ENCODE data around the gene LTF.
"Not testable (repeated sequence)": the region's sequence is repeated elsewhere in the genome, so short reads cannot be mapped to it uniquely, and the experiment has no call there.

LTF gene

DNA sequence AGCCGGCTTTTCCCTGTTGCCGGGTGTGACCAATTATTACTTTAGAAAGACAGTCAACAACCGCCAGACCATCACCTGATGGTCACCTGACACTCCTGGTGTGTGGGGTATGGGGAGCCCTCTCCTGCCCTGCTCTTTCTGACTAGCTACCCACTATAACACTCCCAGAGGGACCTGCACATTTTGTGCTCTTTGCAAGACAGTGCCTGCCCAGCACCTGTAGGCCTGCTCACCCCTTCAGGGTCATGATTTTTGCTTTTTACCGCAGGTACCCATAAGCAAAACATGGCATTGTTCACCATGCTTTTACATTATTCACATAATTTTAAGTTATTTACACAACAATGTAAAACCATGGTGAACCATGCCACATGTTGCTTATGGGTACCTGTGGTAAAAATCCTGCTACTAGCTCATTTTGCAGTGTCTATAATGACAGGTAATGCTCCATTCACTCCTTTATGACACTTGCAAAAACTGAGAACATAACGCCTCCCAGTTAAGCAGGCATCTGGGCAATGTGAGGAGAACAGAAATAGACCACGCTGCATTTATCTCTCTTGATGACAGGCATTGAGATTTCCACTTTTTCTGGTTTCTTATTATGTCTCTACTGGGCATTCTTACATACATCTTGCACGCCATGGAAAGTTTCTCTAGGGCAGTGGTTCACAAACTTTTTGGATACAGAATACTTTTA lies 47.7 kb downstream of the LTF start:
- no peak for DNase-seq (ENCODE audit: extremely low read depth in 1 of 2, low read depth in 1 of 2)

DNA sequence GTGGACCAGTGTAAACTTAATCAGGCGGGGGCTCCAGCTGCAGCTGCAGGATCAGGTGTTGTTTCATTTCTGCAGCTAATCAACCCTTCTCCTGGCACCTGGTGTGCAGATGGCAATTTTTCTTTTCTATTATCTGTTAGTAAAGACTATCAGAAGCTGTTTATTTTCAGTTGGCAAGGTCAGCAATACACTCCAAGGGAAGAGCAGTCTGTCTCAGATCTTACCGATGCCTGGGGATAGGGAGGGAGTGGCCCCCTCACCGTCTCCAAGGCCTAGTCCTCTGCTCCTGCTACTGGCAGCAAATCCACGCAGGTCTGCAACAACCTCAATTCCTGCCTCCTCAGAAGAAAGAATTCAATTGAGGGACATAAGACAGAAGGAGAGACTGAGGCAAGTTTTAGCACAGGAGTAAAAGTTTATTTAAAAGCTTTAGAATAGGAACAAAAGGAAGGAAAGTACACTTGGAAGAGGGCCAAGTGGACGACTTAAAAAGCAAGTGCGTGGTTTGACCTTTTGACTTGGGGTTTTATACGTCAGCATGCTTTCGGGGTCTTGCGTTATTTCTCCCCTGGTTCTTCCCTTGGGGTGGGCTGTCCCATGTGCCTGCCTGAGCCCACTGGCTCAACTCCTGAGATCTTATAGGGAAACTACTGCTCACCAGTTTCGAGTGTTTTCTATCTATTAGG lies 48.4 kb downstream of the LTF start:
- no peak for DNase-seq (ENCODE audit: extremely low read depth in 1 of 2, low read depth in 1 of 2)

DNA sequence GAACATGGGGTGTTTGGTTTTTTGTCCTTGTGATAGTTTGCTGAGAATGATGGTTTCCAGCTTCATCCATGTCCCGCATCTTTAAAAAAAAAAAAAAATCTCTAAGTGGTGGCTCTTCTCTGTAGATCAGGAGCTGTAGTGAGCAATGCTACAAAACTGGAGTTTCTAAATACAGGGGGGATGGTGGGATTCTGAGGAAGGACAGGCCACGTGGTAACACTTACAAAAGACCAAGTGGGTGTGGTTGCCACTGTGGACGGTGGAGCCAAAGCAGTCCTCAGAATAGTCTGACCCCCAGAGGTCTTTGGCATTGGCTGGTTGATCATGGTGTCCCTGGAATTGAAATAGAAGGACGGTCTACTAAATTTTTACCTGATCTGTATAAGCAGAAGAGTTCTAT lies 50.0 kb downstream of the LTF start:
- DNase-seq (ENCODE audit: extremely low read depth in 1 of 2, low read depth in 1 of 2): no peak

DNA sequence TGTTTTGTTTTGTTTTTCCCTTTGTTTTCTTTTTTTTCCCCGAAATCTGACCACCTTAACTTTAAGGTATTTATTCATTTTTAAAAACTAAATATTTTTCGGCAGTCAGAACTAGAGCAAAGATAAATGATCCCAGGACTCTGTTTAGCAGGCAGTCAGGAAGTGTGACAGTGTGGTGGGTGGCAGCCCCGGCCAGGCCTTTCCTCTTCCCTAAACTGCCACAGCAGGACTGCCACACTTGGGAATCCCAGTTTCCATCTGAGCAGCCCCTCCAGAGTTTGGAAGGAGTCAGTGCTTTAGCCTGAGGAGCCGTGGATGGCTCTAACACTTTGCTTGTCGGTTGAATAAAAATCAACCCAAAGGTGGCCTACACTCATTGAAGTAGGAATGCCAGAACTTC lies 50.8 kb downstream of the LTF start:
- DNase-seq (ENCODE audit: extremely low read depth in 1 of 2, low read depth in 1 of 2): no peak

DNA sequence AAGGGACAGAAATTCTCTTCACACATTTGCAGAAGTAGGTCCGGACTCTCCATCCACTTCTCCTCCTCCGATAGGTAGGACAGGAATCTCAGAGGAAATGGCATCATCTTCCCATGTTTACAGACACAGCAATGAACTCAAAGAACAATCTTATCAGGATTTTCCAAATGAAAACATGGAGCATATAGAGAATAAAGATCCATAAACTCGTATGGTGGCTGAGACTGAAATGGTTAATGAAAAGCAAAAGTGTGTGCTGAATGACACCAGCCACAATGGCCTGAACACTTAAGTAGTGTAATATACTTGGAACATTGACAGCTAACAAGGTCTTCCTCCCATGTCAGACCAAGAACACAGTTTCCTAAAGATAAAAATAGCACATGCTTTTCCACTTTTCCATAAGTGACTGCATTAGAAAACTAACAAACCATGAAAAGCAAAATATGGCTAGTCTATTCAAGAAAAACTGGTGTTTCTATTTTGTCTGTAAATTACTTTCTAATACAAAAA lies 51.9 kb downstream of the LTF start:
- DNase-seq (ENCODE audit: extremely low read depth in 1 of 2, low read depth in 1 of 2): no peak

DNA sequence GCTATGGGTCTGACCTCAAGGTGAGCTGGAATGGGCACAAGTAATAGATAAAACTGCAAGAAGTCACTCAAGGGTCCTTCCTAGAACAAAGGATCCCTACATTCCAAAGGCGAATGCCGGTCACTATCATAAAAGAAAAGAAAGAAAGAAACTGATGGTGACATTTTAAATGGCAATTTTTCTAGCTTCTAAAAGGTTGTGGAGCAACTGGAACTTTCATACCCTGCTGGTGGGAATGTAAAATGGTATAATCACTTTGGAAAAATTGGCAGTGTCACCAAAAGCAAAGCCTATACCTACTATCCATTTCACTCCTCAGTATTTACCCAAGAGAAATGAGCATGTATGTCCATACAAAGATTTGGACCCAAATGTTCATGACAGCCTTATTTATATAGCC lies 53.4 kb downstream of the LTF start:
- no peak for DNase-seq (ENCODE audit: extremely low read depth in 1 of 2, low read depth in 1 of 2)

DNA sequence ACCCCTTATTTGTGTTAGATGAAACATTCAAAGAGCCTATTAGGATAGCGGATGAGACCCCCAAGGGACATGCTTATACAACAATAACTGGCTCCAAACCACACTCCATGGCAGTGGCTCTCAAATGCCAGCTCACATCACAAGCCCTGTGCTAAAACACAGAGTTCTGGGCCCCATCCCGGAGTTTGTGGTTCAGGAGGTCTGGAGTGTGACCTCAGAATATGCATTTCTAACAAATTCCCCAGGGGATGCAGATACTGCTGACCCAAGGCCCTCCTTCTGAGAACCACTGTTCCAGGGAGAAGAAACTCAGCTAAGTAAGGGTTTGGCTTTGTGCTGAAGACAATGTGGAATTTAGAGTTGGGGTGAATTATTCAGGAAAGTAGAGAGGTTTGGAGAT lies 54.0 kb downstream of the LTF start:
- no peak for DNase-seq (ENCODE audit: extremely low read depth in 1 of 2, low read depth in 1 of 2)

DNA sequence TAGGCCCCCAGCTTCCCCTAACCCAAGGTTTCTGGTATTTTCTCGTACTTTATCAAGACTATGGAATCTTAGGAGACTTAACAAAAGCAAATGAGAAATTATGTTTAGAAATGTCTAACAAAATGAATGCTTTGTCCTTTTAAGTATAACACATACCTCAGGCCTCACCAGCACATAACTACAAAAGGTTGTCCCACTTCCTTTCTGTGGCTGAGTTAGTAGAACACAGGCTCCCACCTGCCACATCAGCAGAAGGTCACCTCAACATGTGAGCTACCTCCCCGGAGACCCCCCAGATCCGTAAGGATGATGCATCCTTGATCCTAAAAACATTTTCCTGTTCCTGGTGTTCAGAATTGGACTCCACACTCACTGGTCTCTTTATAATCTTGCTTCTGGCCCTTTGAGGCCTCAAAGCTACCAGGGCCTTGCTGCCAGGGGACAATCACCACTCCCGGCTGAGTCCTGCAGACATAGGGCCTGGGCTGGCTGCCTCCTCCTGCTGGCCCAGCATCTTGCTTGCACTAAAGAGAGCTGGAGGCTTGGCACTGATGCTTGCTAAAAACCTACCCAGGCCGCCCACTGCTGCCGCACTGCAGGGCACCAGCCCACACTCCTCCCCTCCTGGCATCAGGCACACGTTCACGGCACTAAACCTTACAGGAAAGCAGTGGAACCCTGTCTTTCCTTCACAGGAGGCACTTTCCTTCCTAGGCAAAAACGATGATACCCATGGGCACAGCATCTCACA lies 54.8 kb downstream of the LTF start:
- no peak for DNase-seq (ENCODE audit: extremely low read depth in 1 of 2, low read depth in 1 of 2)

DNA sequence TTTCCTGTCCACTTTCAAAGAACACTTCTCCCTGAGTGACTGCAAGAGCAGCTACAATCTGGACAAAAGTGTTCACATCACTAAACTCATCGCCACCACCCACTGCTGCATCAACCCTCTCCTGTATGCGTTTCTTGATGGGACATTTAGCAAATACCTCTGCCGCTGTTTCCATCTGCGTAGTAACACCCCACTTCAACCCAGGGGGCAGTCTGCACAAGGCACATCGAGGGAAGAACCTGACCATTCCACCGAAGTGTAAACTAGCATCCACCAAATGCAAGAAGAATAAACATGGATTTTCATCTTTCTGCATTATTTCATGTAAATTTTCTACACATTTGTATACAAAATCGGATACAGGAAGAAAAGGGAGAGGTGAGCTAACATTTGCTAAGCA lies 55.9 kb downstream of the LTF start:
- DNase-seq (ENCODE audit: extremely low read depth in 1 of 2, low read depth in 1 of 2): no peak

DNA sequence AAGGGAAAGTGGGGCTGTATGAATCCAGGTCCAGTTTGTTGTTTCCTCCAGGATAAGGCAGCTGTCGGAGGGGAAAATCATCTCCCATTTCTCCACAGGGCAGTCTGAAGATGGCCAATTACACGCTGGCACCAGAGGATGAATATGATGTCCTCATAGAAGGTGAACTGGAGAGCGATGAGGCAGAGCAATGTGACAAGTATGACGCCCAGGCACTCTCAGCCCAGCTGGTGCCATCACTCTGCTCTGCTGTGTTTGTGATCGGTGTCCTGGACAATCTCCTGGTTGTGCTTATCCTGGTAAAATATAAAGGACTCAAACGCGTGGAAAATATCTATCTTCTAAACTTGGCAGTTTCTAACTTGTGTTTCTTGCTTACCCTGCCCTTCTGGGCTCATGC lies 56.7 kb downstream of the LTF start:
- no peak for DNase-seq (ENCODE audit: extremely low read depth in 1 of 2, low read depth in 1 of 2)

DNA sequence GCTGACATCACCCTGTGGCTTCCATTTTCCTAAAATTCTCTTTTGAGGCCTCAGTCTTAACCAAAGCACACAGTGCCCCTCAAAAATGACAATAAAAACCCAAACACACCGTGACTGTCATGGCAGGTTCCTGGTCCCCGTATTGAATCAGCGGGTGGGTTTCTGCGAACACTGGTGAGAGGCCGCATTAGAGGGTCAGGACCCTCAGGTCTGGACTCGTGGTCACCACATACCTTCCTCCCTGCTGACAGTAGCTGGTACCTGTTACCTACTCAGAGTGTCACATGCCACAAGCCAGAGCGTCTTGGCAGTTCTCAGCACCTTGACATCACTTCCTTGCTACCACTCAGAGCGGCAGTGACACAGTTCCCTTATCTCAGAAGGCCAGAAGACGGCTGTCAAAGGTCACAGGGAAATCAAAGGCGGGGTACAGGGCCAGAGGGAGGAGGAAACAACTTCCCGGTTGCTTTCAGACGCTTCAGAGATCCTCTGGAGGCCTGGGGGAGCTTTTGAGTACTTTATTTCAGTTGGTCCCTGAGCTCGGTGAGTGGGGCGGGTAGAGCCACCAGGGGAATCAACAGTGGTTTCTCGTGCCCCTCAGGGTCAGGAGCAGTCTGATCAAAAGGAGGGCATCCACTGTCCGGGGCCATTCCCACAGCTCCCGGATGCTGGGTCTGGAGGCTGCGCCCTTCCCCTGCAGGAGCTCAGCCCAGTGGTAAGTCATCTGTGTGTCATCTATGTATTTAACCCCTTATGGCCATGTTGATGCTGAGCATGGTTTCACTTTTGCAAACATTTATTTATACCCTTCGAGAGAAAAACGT lies 57.7 kb downstream of the LTF start, which contains the start of the genes CCR5AS and CCRL2:
CCR5AS (minus strand) TSS at position 279 of the 824 bp plus-strand sequence.
CCRL2 (plus strand) TSS at position 472 of the 824 bp plus-strand sequence. CDS start 821 bp downstream, outside the sequence.
- DNase-seq (ENCODE audit: extremely low read depth in 1 of 2, low read depth in 1 of 2): peak in 1 of 2 donors; percentile 10

DNA sequence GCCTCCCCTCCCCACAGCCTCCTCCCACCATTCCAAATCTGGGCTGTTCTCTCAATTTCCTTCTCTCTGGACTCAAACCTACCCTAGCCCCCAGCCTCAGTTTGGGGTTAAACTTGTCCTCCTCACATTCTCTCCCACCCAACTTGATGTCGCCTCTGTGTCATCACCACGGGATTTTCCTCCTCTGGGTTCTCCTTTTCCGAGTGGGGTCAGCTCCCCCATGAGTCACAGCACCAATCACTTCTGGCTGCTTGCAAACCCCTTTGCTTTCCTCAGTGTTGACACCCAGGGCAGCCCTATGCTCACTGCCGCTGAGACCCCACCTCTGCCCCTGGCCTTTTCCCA lies 58.3 kb downstream of the LTF start:
- DNase-seq (ENCODE audit: extremely low read depth in 1 of 2, low read depth in 1 of 2): no peak

DNA sequence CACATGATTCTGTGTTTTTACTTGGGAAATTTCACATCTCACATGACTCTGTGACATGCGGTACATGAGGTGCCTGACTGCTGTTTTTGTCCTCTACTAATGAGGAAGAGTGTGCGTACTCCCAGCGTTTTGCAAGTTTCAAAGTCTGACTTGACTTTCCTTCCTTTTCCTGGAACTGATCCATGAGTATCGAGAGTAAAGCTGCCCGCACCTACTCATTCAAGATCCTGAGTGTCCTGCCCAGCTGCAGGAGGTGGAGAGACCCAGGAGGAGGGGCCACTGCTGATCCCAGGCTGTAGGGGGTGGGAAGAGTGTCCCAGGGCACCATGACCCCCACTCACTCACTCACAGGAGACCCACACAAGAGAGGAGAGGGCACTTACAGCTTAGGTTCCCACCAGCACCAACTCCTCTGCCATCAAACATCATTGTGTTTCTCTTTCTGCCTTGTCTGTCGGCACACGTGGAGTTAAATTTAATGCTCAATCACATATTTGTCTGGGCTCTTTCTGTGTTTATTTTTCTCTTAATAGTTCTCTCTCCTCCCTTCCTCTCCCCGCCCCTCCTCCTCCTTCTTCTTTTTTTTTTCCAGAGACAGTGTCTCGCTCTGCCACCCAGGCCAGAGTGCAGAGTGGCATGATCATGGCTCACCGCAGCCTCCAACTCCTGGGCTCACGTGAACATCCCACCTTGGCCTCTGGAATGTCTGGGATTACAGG lies 59.2 kb downstream of the LTF start:
- DNase-seq (ENCODE audit: extremely low read depth in 1 of 2, low read depth in 1 of 2): no peak

DNA sequence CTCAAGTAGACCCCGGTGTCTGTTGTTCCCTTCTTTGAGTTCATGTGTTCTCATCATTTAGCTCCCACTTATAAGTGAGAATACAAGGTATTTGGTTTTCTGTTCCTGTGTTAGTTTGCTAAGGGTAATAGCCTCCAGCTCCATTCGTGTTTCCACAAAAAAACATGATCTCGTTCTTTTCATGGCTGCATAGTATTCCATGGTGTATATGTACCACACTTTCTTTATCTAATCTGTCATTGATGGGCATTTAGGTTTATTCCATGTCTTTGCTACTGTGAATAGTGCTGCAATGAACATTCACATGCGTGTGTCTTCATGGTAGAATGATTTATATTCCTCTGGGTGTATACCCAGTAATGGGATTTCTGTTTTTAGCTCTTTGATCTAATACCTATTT lies 61.8 kb downstream of the LTF start:
- DNase-seq (ENCODE audit: extremely low read depth in 1 of 2, low read depth in 1 of 2): not testable (repeated sequence)

DNA sequence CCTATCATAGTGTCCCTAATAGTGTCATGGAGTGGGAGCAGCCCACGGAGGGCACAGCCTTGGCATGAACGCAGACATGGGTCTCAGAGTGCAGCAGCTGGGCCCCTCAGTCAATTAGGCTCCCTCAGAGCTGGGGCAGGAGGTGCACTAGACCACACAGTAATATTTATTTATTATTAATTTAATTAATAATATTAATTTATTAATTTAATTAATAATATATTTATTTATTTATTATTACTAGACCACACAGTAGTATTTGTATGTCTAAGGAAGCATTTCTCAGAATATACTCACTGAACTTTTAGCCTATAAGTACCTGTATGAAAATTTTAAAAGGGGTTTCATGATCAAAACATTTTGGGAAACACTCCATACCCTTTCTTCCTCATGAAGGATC lies 63.1 kb downstream of the LTF start:
- no peak for DNase-seq (ENCODE audit: extremely low read depth in 1 of 2, low read depth in 1 of 2)

DNA sequence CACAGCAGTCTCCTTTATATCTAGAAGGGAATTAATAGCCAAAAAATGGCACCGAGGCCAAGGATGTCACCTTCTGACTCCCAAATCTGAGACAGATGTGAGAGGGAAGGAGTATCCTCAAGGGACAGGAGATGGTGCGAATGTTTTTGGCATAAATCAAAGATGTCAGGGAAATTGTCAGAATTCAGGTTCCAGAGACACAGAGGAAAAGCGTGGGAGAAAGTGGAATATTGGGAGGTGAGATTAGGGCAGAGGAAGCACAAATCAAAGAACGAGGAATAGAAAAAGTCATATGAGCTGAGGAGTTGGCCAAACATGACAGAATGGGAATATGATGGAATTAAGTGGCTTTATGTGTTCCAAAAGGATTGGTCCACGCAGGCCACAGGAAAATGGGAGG lies 63.9 kb downstream of the LTF start:
- DNase-seq (ENCODE audit: extremely low read depth in 1 of 2, low read depth in 1 of 2): no peak

DNA sequence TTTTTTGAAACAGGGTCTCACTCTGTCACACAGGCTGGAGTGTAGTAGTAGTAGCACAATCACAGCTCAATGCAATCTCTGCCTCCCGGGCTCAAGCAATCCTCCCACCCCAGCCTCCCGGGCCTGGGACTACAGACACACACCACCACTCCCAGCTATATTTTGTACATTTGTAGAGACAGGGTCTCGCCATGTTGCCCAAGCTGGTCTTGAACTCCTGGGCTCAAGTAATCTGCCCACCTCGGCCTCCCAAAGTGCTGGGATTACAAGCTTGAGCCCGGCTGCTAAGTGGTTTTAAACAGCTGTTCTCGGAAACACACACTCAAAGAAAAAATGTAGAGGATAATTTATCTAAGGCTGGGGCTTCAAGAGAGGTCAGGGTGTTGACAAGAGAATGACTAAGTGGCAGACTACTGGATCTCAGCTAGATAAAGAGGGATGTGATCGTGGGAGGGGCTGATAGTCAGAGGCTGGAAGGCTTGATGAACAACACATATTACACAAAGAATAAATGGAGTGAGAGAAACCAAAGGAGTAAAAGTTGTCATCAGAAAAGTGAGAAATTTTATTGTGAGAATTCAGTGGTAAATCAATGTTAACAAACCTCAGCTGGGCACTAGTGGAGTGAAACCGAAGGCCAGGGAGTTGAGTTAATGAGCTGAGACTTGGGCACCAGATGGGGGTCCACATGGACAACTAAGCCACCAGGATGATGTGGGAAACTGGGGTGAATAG lies 64.5 kb downstream of the LTF start:
- DNase-seq (ENCODE audit: extremely low read depth in 1 of 2, low read depth in 1 of 2): no peak

DNA sequence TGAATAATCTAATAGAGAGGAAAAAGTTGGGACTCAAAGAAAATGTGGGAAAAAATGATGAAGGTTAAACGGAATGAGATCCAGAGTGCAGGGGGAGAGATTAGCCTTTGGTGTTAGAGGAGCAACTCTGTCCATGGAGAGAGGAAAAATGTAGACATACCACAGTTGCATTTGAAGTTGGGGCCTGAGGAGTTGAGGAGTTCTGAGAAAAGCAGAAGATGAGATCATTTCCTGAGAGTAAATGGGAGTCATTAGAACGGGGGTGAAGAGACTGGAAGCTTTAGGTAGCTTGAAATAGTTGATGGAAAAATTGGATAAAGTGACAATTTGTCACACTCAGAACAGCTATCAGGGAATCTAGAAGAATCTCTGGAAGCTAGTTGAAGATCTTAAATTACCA lies 65.1 kb downstream of the LTF start:
- DNase-seq (ENCODE audit: extremely low read depth in 1 of 2, low read depth in 1 of 2): no peak

DNA sequence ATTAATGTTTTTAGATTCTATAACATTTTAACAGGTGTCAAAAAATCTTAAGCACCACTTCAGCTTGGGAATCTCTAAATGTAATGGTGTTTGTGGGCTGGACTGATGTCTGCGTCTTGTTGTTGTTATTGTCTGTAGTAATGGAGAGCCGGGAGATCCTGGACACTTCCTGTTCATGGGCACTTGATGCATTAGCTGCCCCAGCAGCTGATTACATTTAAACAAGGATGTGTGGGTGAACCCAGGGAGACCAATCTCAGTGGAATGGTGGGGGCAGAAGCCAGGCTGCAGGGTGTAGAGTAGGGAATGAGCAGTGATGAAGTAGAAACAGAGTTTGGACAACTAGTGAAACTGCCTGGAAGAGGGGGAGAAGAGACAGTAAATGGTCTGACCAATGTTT lies 65.6 kb downstream of the LTF start:
- no peak for DNase-seq (ENCODE audit: extremely low read depth in 1 of 2, low read depth in 1 of 2)
